Ectodermal cell (in vitro differentiated cells): ENCODE data around the gene TNFRSF19.

ENCODE experiments used
- H3K27ac ChIP-seq: 2 replicates; pipeline ENCODE4 v1.7.0; 2013; ENCODE audit warnings: mild to moderate bottlenecking, low read depth, low read length; ENCODE audit not compliant: insufficient read depth, poor library complexity, severe bottlenecking
- H3K27me3 ChIP-seq: 2 replicates; pipeline ENCODE4 v1.7.0; 2013; ENCODE audit warnings: mild to moderate bottlenecking, low read length; ENCODE audit not compliant: insufficient read depth, control insufficient read depth, poor library complexity, severe bottlenecking
- H3K36me3 ChIP-seq: one replicate; pipeline ENCODE4 v1.7.0; 2013; ENCODE audit warnings: low read length; ENCODE audit not compliant: control insufficient read depth, insufficient read depth
- H3K4me1 ChIP-seq: one replicate; pipeline ENCODE4 v1.7.0; 2013; ENCODE audit warnings: low read length; ENCODE audit not compliant: control insufficient read depth, insufficient read depth
- H3K4me3 ChIP-seq: 2 replicates; pipeline ENCODE4 v1.7.0; 2013; ENCODE audit warnings: low read depth, low read length, control low read depth; ENCODE audit not compliant: insufficient read depth
- H3K9me3 ChIP-seq: 2 replicates; pipeline ENCODE4 v1.7.0; 2013; ENCODE audit warnings: mild to moderate bottlenecking, low read length, moderate library complexity; ENCODE audit not compliant: control insufficient read depth
- WGBS, 2 experiments: methylation state at CpG; one replicate each; pipeline ENCODE4 v1.1.7; 2013; ENCODE audit warnings: missing lambda C conversion rate in 2 of 2; 5-methylcytosine and 5-hydroxymethylcytosine counted together

TNFRSF19 gene

DNA sequence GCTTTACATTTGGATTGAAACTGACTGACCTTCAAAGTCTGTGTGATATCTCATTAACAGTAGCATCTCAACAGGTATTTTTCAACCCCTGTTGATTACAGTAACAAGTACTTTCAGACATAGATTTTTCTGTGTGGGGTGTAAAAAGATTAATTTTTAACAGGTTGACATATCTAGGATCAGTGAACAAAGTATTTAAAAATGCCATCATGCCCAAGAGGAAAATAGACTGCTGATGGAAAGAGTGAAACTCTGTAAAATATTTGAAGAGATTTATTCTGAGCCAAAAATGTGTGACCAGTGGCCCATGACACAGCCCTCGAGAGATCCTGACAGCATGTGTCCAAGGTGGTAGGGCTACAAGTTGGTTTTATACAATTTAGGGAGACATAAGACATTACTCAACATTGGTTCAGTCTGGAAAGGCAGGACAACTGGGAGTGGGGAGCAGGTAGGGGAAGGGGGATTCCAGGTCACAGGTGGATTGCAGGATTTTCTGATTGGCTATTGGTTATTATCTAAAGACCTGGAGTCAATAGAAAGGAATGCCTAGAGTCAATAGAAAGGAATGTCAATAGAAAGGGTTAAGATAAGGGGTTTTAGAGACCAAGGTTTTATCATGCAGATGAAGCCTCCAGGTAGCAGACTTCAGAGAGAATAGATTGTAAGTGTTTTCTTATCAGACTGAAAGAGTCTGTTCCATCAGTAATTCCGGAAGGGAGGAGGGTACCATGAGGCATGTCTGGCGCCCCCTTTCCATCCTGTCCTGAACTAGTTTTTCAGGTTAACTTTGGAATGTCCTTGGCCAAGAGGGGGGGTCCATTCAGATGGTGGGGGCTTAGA, 29.1 kb downstream of the TNFRSF19 start:
- no peak overlapping the region for H3K4me3 ChIP-seq
- no peak overlapping the region for H3K27ac ChIP-seq
- peaks cover 23% of the 10 kb centered on the region for H3K36me3 ChIP-seq
- WGBS, 2 experiments: 29 to 36% methylated on average over 3 of the region's 3 CpGs
- no peaks in the 10 kb centered on the region for H3K9me3 ChIP-seq
- no peaks in the 10 kb centered on the region for H3K27me3 ChIP-seq
- H3K4me1 ChIP-seq: peaks cover 9% of the 10 kb centered on the region

DNA sequence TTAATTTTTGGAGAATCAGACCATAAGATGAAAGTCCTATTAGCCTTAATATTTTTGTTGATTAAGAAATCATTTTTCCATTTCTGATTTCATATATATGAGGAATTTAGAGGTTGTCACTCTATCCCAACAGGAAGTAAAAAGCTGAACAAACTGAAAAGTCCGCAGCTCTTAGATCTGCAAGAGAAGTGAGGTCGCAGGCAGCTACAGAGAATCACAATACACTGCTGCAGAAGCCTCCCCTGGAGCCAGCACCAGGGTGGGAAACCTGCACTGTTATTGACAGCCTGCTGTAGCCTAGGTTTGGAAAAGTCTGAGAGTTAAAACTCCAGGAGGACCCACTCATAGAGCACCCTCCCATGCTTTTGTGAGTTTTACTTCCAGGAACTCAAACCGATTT, 29.9 kb downstream of the TNFRSF19 start:
- Histone ChIP-seq H3K4me3 (no peak overlapping the region), H3K4me1 (peaks cover 9% of the 10 kb centered on the region), H3K36me3 (peaks cover 15% of the 10 kb centered on the region), H3K9me3 (no peaks in the 10 kb centered on the region), H3K27me3 (no peaks in the 10 kb centered on the region), H3K27ac (no peak overlapping the region)
- 26 to 36% methylated on average over 3 of the region's 3 CpGs for WGBS, 2 experiments

DNA sequence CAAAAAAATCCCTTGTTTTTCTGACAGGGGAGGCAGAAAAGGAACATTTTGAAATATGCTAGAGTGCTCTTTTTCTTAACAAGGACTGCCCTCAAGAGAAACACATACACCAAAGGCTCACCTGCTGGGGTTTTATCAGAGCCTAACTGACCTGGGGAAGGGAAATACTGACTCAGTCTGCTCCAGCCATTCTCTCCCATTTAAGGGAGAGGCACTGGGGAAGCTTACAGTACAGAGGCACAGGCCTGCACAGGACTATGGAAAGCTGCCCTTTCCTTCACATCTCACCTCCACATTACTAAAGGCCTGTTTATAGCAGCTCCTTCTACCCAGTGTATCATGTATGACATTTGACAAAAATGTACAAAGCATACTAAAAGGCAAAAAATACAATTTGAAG, 30.3 kb downstream of the TNFRSF19 start:
- H3K9me3 ChIP-seq: no peaks in the 10 kb centered on the region
- H3K36me3 ChIP-seq: peaks cover 10% of the 10 kb centered on the region
- H3K4me1 ChIP-seq: peaks cover 9% of the 10 kb centered on the region
- no peaks in the 10 kb centered on the region for H3K27me3 ChIP-seq
- H3K27ac ChIP-seq: peak overlapping the region; percentile 11
- H3K4me3 ChIP-seq: no peak overlapping the region

DNA sequence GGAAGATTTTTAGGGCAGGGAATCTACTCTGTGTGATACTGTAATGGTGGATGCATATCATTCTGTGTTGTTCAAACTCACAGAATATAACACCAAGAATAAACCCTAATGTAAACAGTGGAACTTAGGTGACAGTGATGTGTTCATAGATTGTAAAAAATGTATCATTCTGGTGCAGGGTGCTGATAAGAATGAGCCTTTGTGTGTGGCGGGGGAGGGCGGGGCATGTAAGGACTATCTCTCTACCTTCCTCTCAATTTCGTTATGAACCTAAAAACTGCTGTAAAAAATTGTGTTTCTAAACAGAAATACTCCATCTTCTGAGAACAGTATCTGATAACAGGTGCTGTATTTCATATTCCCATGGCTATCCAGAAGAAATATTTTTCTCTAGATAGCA, 35.6 kb downstream of the TNFRSF19 start:
- H3K9me3 ChIP-seq: no peaks in the 10 kb centered on the region
- H3K27ac ChIP-seq: no peak overlapping the region
- 99 to 100% methylated on average over 3 of the region's 3 CpGs for WGBS, 2 experiments
- no peaks in the 10 kb centered on the region for H3K27me3 ChIP-seq
- H3K4me3 ChIP-seq: no peak overlapping the region
- no peaks in the 10 kb centered on the region for H3K36me3 ChIP-seq
- H3K4me1 ChIP-seq: peaks cover 14% of the 10 kb centered on the region

DNA sequence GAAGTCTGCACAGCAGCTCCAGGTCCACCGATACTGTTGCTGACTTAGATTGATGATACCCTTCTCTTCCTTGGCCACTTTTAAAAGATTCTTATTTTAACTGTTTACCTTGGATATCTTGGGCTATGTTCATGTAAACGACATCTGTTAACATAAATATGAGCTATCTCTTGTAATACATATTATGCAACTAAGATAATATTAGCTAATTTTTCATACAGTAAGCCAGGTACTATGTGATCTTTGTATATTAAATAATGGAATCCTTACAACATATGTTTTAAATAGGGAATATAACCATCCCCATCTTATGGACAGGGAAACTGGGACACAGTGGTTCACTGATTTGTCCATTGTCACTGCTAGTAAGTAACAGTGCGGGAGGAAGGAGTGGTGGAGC, 37.9 kb downstream of the TNFRSF19 start:
- Histone ChIP-seq H3K27me3 (no peaks in the 10 kb centered on the region), H3K36me3 (no peaks in the 10 kb centered on the region), H3K27ac (no peak overlapping the region), H3K4me1 (peaks cover 13% of the 10 kb centered on the region), H3K9me3 (no peaks in the 10 kb centered on the region), H3K4me3 (no peak overlapping the region)
- 88 to 92% methylated on average over 2 to 3 of the region's 3 CpGs for WGBS, 2 experiments

DNA sequence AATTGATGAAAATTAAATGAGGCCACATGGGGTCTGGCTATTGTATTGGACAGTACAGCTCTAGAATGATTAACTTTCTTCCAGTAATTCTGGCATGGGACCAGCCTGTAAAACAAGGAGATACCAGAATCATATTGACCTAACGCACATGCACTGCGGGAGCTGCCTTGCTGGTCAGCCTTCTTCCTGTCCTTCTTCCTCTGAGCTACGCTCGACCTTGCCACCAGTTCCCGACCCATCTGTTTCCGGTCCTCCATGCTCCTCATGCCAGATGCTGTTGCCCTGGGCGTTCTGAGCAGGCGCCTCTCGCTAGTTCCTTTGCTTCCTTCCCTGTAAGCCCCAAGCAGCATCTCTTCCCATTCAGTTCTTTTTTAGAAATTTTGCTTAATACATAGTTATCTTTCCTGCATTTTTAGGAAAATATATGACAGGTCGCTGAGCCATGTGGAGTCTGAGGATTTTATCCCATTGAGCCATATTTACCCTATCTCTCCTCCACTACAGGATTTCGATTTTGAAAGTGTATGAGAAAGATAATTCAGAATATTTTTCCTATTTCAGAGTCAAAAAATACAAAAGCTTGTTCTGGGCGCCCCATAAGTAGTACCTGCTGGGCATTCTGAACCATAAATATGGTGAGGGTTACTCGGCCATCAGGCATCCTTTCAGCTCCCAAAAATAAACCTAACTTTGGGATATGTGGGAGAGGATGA, 38.6 kb downstream of the TNFRSF19 start:
- Histone ChIP-seq H3K36me3 (no peaks in the 10 kb centered on the region), H3K27ac (no peak overlapping the region), H3K4me3 (no peak overlapping the region), H3K27me3 (no peaks in the 10 kb centered on the region), H3K9me3 (no peaks in the 10 kb centered on the region), H3K4me1 (peaks cover 20% of the 10 kb centered on the region)
- 91 to 92% methylated on average over 11 of the region's 13 CpGs for WGBS, 2 experiments

DNA sequence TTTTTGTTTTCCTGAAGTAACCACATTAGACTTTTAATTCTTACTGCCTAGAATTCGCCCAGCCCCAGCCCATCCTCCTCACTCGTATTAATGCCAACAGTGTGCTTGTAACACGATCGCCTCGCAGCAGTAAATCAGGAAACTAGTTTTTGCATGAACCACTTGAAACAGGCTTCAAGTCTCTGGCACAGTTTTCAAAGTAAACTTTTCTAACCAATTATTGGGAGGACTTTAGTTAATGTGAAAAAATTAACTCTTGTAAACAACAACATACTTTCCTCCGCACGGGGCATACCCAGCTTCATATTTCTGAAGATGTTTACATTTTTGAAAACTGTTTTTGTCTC, 39.2 kb downstream of the TNFRSF19 start:
- no peak overlapping the region for H3K27ac ChIP-seq

DNA sequence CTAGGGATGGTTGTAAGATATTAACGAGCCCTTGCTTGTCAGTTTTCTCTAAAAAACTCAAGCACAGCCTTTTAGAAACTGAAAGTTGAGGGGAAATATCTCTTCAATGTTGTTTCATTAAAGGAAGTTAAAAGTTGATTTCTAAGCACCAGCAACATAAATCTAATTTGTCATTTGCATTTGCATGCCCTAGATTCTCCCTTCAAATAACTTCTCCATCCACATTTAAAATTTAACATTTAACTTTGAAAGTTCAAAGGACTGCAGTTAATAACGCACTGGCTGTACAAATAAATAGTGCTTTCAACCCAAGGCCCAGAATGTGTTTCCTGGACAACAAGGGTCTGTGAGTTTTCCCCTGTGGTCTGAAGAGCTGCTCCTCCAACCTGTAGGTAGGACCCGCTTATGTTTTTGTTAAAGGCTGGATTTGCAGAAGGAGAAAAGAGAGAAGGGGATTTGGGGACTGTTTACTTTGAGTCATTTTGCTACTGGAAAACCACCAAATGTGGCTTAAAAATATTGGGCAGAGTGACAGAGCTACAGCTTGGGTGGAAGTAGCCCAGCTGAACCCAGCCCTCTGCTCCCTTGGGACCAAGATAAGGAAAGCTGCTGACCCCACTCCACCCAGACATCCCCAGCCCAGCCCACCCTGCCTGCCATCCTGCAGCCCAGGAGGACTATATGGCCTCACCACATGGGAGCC, 39.8 kb downstream of the TNFRSF19 start:
- Histone ChIP-seq H3K27ac (no peak overlapping the region), H3K4me3 (no peak overlapping the region), H3K9me3 (no peaks in the 10 kb centered on the region), H3K4me1 (peaks cover 23% of the 10 kb centered on the region), H3K36me3 (no peaks in the 10 kb centered on the region), H3K27me3 (no peaks in the 10 kb centered on the region)
- WGBS, 2 experiments: 89 to 91% methylated on average over 3 of the region's 3 CpGs

More for the DNA sequence above, 39.2 kb downstream of the TNFRSF19 start:
- peaks cover 23% of the 10 kb centered on the region for H3K4me1 ChIP-seq
- WGBS, 2 experiments: 76 to 77% methylated on average over 5 to 6 of the region's 7 CpGs
- H3K4me3 ChIP-seq: no peak overlapping the region
- no peaks in the 10 kb centered on the region for H3K27me3 ChIP-seq
- no peaks in the 10 kb centered on the region for H3K36me3 ChIP-seq
- no peaks in the 10 kb centered on the region for H3K9me3 ChIP-seq

DNA sequence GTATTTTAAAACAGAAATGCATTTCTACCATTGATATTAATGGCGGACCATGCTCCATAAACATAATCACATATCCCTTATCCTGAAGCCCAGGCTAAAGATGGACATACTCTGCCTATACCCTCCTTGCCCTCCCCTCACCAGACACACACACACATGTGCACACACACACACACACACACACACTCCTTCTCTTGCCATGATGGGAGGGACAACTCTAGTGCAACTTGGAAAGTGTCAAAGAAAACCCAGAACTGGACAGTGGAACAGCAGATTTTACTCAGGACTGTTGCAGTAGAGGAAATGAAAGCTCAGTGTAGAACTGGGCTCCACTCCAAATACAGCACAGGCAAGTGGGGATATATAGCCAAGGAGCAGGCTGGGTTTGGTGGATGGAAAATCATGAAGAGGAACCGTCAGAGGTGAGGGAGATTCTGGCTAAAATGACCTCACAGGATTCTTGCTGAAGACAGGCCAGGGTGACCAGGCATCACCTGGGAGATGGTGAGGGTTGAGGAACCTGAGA, 40.8 kb downstream of the TNFRSF19 start:
- Histone ChIP-seq H3K27ac (no peak overlapping the region), H3K36me3 (no peaks in the 10 kb centered on the region), H3K9me3 (no peaks in the 10 kb centered on the region), H3K27me3 (no peaks in the 10 kb centered on the region), H3K4me1 (peaks cover 30% of the 10 kb centered on the region), H3K4me3 (no peak overlapping the region)
- WGBS, 2 experiments: 92 to 95% methylated on average over 2 of the region's 2 CpGs

DNA sequence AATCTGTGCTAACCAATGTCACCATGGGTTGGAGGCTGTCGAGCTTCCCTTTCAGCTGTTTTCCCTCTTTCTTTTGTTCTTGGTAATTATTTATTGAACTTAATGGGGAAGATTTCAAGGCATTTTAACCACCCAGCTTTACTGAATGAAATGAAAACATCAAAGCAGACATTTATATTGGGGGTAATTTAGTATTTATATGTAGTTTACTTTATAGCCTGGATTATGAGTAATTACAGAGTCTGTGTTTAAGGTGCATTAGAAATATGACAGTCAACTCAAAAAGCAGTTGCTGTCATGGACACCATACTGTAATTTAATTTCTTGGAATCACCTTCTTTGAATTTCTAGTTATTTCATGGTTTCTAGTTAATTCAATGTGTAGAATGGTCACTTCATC, 42.0 kb downstream of the TNFRSF19 start:
- Histone ChIP-seq H3K27ac (no peak overlapping the region), H3K9me3 (no peaks in the 10 kb centered on the region), H3K36me3 (peaks cover 7% of the 10 kb centered on the region), H3K4me3 (no peak overlapping the region), H3K27me3 (no peaks in the 10 kb centered on the region), H3K4me1 (peaks cover 30% of the 10 kb centered on the region)
- WGBS, 2 experiments: 67 to 100% methylated on average over 1 of the region's 1 CpG
